ENCODE measurements around the gene NMB.

DNA sequence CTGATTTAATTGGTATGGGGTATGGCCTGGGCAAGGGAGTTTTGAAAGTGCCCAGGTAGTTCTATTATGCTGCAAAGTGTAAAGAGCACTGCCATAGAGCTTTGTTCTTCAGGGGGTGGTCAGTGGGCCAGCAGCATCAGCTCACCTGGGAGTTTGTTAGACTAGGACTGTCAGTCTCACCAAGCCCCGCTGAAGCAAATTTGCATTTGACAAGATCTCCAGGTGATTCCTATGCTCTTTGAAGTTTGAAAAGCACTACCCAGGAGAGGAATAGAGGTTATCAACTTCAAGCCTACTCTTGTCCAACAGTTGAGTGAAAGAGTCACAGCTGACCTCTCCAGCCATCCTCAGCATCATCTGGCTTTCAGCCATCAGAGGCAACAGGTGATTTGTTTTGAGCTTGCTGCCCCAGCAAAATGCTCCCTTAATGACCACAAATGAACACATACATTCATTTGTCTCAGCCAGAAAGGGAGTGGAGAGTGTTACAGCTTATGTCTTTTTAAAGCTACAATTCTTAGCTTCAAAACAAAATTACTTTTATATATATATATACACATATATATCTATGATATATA lies 49.2 kb downstream of the NMB start:
- no peak for TF ChIP-seq POLR2A (IDR thresholded peaks at IDR 0.05; ENCODE audit: low read depth, low read length)
- TF ChIP-seq POLR2AphosphoS5 (IDR thresholded peaks at IDR 0.05; ENCODE audit: low read depth, low read length), result no peak
